BE2C (cell line): ENCODE measurements around the gene MB21D2.

Experiments
- DNase-seq: peaks from one replicate; pipeline ENCODE4 v3.0.0-alpha.2; 2020
- H3K27me3 ChIP-seq: fragments of 250-450 bp; sonication (Bioruptor Pico); 2 replicates; pipeline ENCODE4 v1.5.1; 2020; ENCODE audit warnings: mild to moderate bottlenecking
- H3K36me3 ChIP-seq: fragments of 250-450 bp; sonication (Bioruptor Pico); 2 replicates; pipeline ENCODE4 v1.5.1; 2020; ENCODE audit warnings: mild to moderate bottlenecking
- H3K4me1 ChIP-seq: fragments of 250-450 bp; sonication (Bioruptor Pico); 2 replicates; pipeline ENCODE4 v1.5.1; 2020
- H3K4me3 ChIP-seq: 2 replicates; pipeline ENCODE4 v1.5.1; 2011; ENCODE audit warnings: low read depth, low read length
- H3K9me3 ChIP-seq: fragments of 250-450 bp; sonication (Bioruptor Pico); 2 replicates; pipeline ENCODE4 v1.5.1; 2020
- TF ChIP-seq, protein P1 (sequence below): IDR thresholded peaks from 2 replicates; pipeline ENCODE4 v1.5.1; 2012; ENCODE audit warnings: mild to moderate bottlenecking, low read depth, low read length

The MB21D2 gene

DNA sequence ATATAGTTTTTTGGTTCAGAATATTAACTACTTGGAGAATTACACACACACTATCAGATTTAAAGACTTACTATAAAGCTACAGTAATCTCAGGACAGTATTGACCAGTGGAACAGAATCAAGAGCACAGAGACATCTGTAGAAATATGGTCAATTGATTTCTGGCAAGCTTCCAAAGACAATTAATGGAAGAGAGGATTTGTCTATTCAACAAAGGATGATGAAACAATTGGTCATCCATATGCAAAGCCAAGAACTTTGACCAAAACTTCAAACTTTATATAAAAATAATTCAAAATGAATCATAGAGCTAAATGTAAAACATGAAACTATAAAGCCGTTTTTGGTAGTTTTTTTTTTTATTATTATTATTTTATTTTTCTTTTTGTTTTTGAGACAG is 29.8 kb upstream of the MB21D2 start:
- Histone ChIP-seq H3K27me3 (no peaks in the 10 kb centered on the region), H3K4me1 (no peaks in the 10 kb centered on the region)

DNA sequence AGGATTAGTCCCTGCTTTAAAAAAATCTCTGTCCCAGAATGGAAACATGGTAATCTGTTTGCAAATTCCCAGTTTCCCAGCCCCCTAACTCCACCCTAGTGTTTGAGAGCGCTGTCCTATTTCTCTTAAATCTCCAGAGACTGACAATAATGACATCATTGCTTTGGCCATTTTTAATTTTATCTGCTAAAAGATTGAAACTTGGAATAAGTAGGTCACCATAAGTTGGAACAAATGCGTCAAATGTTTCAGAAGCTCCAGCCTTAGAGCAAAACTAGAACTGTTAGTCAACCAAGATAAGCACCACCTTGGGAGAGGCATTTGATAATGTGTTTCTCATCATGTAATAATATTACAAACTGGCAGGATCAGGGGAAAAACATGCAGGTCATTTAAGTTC is 25.7 kb upstream of the MB21D2 start:
- Histone ChIP-seq H3K4me1 (no peaks in the 10 kb centered on the region), H3K36me3 (no peaks in the 10 kb centered on the region), H3K4me3 (no peak overlapping the region), H3K9me3 (no peaks in the 10 kb centered on the region), H3K27me3 (no peaks in the 10 kb centered on the region)
- no peak for DNase-seq
- TF ChIP-seq, protein P1, sequence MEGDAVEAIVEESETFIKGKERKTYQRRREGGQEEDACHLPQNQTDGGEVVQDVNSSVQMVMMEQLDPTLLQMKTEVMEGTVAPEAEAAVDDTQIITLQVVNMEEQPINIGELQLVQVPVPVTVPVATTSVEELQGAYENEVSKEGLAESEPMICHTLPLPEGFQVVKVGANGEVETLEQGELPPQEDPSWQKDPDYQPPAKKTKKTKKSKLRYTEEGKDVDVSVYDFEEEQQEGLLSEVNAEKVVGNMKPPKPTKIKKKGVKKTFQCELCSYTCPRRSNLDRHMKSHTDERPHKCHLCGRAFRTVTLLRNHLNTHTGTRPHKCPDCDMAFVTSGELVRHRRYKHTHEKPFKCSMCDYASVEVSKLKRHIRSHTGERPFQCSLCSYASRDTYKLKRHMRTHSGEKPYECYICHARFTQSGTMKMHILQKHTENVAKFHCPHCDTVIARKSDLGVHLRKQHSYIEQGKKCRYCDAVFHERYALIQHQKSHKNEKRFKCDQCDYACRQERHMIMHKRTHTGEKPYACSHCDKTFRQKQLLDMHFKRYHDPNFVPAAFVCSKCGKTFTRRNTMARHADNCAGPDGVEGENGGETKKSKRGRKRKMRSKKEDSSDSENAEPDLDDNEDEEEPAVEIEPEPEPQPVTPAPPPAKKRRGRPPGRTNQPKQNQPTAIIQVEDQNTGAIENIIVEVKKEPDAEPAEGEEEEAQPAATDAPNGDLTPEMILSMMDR: no peak

More for the DNA sequence above, 29.8 kb upstream of the MB21D2 start:
- no peak for DNase-seq
- no peak overlapping the region for H3K4me3 ChIP-seq
- H3K9me3 ChIP-seq: no peaks in the 10 kb centered on the region
- H3K36me3 ChIP-seq: no peaks in the 10 kb centered on the region
- TF ChIP-seq, protein P1: no peak

DNA sequence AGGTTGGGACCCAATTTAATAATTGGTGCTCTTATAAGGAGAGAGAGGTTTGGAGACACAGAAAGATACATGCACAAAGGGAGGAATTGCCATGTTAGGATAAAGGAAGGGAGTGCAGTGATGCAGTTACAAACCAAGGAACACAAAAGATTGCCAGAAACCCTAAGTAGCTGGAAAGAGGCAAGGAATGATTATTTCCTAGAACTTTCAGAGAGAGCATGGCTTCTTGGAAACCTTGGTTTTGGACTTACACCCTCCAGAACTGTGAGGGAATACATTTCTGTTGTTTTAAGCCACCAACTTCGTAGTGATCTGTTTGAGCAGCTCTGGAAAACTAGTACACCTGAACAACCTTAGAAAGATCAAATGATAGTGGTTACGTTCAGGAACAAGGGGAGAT is 25.0 kb upstream of the MB21D2 start:
- TF ChIP-seq, protein P1: no peak
- no peak overlapping the region for H3K4me3 ChIP-seq
- H3K36me3 ChIP-seq: no peaks in the 10 kb centered on the region

GRCh38 chr3:192940129-192940528 is 22.5 kb upstream of the MB21D2 start:
- H3K27me3 ChIP-seq: no peaks in the 10 kb centered on the region
- no peak for DNase-seq
- TF ChIP-seq, protein P1: no peak
- no peaks in the 10 kb centered on the region for H3K4me1 ChIP-seq
- no peaks in the 10 kb centered on the region for H3K9me3 ChIP-seq
- H3K4me3 ChIP-seq: no peak overlapping the region
- no peaks in the 10 kb centered on the region for H3K36me3 ChIP-seq

More for the DNA sequence above, 25.0 kb upstream of the MB21D2 start:
- DNase-seq: no peak
- no peaks in the 10 kb centered on the region for H3K4me1 ChIP-seq
- H3K27me3 ChIP-seq: no peaks in the 10 kb centered on the region
- H3K9me3 ChIP-seq: no peaks in the 10 kb centered on the region

DNA sequence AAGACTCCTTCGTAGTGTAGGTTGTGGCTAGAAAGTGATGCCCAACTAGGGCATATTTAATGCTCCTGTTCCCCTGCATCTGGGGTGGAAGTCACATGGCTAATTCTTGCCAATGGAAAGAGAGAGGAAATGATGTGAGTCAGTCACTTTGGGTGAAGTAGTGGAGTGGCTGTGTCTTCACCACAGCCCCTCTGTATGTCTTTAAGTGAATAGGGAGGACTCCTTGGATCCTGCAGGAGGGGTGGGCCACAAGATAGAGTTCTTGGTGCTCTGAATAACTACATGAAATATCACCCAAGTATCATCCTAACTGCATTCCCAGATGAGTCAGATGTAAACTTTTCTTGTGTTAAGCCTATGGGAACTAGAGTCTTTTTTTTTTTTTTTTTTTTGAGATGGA is 17.8 kb upstream of the MB21D2 start:
- H3K27me3 ChIP-seq: no peaks in the 10 kb centered on the region
- no peaks in the 10 kb centered on the region for H3K4me1 ChIP-seq
- TF ChIP-seq, protein P1: no peak
- H3K4me3 ChIP-seq: no peak overlapping the region
- DNase-seq: no peak
- no peaks in the 10 kb centered on the region for H3K9me3 ChIP-seq
- no peaks in the 10 kb centered on the region for H3K36me3 ChIP-seq

DNA sequence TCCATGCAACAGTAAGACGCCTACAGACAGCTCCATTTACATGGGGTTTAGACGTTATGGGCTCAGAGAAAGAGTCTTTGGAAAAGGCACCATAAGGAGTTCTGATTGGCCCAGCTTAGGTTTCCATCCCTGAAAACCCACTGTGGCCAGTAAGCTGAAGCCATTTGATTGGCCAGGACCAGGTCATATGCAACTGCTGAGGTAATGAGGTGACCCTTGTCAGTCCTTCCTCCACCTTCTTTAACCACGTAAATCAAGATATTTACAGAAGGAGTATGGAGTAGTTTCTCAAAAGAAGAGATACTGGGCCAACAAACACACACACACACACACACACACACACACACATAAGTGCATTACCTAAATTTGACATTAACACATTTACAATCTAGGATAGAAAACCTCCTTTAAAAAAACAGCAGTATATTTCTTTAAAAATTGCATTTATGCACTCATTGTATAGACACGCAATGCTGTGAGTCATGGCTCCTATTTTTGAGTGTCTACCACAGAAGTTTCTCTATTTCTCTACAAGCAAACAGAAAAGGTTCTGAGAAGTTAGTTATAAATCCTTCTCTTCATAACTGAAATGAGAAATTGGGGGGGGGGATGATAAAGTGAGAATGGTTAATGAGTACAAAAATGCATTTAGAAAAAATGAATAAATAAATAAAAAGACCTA is 16.3 kb upstream of the MB21D2 start:
- TF ChIP-seq, protein P1: no peak
- no peak overlapping the region for H3K4me3 ChIP-seq
- no peaks in the 10 kb centered on the region for H3K9me3 ChIP-seq
- no peaks in the 10 kb centered on the region for H3K27me3 ChIP-seq
- no peaks in the 10 kb centered on the region for H3K4me1 ChIP-seq
- no peaks in the 10 kb centered on the region for H3K36me3 ChIP-seq
- DNase-seq: no peak
